ENCODE measurements around the gene ACTN4.

DNA sequence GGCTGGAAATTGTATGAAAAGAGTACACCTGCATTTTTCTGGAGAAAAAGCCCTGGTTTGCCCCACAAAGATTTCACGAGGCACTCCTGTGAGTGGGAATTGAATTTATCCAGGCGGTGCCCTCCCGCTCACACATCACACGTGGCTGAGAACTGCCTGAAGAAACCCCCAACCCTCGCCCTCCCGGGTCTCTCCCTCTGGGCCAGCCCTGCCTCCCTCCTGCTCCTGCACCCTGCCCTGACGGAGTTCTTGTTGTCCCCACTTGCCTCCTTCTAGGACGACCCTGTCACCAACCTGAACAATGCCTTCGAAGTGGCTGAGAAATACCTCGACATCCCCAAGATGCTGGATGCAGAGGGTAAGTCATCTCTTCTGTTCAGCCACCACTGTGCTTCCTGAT, 61.7 kb downstream of the ACTN4 start:
- TF ChIP-seq, protein P1, sequence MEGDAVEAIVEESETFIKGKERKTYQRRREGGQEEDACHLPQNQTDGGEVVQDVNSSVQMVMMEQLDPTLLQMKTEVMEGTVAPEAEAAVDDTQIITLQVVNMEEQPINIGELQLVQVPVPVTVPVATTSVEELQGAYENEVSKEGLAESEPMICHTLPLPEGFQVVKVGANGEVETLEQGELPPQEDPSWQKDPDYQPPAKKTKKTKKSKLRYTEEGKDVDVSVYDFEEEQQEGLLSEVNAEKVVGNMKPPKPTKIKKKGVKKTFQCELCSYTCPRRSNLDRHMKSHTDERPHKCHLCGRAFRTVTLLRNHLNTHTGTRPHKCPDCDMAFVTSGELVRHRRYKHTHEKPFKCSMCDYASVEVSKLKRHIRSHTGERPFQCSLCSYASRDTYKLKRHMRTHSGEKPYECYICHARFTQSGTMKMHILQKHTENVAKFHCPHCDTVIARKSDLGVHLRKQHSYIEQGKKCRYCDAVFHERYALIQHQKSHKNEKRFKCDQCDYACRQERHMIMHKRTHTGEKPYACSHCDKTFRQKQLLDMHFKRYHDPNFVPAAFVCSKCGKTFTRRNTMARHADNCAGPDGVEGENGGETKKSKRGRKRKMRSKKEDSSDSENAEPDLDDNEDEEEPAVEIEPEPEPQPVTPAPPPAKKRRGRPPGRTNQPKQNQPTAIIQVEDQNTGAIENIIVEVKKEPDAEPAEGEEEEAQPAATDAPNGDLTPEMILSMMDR (IDR thresholded peaks at IDR 0.05; ENCODE audit: low read depth, low read length) = no peak
- TF ChIP-seq POLR2A (IDR thresholded peaks at IDR 0.05; ENCODE audit: extremely low read depth, insufficient read length) (no peak), MYC (IDR thresholded peaks at IDR 0.05; ENCODE audit: low read depth, low read length) (no peak)

Data from NB4 (cell line).